Right kidney (tissue), 1 donor: ENCODE results near the gene ATPAF2.
A peak's percentile ranks its signal among the peaks of the same experiment; 100 is the strongest.
"Not testable (repeated sequence)": the region's sequence is repeated elsewhere in the genome, so short reads cannot be mapped to it uniquely, and the experiment has no call there.

Experiments
- DNase-seq: peaks from one replicate; pipeline ENCODE4 v3.0.0-alpha.2; 2016

ATPAF2 gene

DNA sequence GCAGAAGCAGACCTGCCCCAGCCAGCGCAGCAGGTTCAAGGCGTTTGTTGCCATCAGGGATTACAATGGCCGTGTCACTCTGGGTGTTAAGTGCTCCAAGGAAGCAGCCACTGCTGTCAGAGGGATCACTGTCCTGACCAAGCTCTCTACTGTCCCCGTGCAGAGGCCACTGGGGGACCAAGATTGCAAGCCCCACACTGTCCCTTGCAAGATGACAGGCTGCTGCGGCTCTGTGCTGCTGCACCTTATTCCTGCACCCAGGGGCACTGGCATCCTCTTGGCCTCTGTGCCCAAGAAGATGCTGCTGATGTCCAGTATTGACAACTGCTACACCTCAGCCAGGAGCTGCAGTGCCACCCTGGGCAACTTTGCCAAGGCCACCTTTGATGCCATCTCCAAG is 27.7 kb downstream of the ATPAF2 start:
- no peak for DNase-seq

DNA sequence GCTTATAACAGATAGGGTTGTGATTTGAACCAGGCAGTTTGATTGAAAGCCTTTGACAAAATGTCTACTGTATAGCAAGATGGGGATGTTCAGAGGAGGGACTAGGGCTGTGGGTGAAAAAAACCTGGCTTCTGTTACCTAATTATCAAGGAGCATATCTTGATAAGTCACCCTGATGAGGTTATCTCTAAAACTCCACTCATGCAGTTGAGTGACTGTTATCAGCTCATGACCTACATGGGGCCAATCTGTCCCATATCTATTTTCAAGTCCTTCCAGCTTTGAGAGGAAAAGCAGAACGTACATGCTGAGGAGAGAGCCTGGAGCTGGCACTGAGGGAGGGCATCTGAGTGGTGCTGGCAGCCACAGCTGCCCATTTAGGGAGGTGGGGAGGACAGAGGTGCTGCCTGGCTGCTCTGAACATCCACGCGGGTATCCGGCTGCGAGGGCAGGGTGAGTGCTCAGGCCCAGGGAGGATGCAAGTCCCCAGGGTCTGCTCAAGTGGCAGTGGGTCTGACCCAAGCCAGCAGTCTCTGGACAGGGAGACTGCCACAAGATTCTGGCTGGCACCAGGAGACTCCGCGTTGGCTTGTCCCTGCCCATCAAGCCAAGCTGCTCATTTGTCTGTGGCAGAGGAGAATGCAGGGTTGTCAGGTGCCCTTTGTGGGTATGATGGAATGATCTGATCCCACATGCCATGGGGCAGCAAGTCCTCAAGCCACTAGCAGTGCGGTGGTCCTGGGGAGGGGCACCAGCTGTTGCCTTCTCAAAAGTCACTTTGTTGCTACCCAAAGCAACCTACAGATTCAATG is 29.2 kb downstream of the ATPAF2 start:
- DNase-seq, result no peak

DNA sequence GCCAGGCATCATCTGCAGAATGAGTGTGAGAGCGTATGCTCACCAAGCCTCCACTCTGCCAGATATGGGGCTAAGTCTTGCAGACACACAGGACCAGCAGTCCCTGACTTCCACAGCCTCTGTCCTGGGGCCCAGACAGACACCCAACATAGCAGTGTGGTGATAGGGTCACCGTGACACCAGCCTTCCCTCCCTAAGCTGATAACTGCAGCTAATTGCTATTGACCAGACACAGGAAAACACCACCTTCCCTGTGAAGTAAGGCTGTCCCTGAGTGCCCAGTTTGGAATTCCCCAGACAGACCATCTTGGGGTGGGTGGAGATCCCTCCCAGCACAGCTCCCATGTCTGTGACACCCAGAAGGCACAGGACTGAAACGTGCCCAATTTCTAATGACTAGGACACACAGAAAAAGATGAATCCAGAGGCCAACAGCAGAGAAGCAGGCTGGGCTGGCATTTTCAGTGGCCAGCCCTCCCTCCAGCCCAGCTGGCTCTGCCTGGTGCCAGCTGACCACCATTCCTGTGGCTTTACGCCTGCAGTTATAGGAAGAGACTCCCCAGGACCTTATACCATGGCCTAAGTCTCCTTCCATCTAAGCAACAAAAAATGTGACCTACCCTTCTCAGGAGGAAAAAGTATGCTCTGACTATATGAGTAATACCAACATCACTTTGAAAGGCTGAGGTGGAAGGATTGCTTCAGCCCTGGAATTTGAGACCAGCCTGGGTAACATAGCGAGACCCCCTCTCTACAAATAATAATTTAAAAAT is 30.3 kb downstream of the ATPAF2 start:
- no peak for DNase-seq

DNA sequence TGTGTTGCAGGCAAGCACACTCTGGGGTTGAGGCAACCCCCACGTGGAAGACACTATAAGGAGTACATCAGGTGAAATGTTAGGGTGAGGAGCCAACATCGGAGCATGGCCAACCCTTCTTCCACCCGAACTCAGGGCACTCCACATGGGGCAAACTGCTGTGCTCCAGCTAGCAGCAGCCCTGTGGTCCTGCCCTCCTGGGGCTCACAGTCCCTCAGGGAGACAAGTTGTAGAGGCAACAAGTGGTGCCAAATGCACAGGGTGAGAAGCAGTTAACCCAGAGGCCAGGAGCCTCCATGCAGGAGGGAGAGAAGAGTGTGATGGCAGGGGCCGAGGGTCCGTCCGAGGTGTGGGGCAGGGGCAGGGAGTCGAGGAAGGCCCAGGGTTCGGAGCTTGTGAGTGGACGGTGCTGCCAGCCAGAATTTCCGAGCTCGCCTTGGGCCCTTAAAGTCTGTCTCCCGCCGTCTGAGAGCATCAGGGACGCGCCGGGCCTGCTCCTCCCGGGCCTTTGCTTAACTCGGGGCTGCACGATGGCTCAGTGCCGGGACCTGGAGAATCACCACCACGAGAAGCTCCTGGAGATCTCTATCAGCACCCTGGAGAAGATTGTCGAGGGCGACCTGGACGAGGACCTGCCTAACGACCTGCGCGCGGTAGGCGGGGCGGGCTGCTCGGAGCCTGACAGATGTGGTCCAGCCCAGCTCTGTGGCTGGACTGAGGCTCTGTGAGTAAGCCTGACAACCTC is 32.3 kb downstream of the ATPAF2 start:
- no peak for DNase-seq

DNA sequence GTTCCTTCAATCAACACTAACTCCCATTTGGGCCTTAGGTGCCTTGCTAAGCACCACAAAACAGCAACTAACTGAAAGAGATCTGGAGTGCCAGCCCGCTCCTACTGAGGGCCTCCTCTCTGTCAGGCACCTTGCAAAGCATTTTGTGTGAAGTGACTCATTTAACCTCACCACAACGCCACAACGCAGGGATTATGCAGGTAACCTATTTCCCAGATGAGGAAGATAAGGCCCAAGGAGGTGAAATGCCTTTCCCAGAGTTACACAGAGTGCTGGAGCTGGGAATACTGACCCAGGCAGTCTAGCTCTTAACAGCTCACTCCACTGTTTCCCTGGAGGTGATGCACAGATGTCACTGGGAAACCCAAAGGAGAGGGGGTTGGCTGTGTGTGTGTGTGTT is 33.5 kb downstream of the ATPAF2 start:
- no peak for DNase-seq

DNA sequence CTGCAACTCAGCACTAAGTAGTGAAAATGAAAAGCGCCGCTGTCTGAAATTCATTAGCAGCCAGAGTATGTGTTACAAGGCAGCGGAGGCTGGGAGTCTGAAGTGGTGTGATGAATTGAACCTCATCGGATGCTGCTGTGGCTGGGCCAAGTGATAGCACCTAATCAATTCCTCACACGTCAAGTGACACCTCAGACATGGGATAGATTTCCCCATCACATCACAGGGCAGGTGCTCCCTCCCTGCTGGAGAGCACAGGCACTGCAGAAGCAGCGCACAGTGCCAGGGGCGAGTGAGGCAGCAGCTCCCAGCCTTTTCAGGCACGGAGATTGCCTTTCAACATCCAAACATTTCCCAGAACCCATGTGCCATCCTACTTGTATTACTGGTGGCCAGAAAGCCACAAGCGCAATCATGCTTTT is 34.1 kb downstream of the ATPAF2 start:
- peak; percentile 41 for DNase-seq

DNA sequence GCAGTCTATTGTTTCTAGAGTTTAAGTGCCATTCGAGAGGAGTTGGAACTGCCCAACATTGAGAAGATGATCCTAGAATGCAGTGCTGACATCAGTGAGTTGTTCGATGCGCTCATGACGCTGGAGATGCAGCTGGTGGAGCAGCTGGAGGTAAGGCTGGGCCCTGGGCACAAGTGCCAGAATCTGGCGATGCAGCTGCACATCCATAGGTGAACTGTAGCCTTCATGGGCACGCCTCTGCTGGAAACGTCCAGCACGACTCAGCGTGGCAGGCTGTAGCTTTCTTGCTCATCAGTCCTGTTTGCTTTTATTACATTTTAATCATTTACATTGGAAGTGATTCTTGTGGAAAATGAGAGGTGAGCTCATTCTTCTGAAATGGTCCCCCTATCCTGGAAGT is 34.6 kb downstream of the ATPAF2 start:
- peak; percentile 20 for DNase-seq

DNA sequence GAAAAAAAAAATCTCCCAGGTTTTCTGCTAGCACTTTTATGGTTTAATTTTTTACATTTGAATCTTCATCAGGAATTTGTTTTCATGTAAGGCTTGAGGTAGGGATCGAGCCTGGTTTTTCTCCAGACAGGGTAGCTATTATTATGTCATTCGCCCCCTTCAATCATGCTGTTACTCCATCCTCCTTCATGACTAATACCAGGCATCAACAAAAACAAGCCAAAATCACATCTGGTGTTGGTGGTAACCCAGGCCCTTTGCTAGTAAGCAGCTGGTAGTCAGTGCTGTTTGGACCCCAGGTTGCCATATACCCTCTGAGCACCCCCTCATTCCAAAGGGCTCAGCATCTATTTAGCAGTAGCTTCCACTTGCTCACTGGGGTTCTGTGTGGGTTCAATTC is 36.8 kb downstream of the ATPAF2 start:
- no peak for DNase-seq

DNA sequence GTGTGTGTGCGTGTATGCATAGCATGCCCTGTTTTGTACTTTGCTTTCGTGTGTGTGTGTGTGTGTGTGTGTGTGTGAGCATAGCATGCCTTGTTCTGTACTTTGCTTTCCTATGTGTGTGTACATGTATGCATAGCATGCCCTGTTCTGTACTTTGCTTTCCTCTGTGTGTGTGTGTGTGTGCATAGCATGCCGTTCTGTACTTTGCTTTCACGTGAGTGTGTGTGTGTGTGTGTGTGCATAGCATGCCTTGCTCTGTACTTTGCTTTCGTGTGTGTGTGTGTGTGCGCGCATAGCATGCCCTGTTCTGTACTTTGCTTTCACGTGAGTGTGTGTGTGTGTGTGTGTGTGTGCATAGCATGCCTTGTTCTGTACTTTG is 38.9 kb downstream of the ATPAF2 start:
- DNase-seq, result no peak

DNA sequence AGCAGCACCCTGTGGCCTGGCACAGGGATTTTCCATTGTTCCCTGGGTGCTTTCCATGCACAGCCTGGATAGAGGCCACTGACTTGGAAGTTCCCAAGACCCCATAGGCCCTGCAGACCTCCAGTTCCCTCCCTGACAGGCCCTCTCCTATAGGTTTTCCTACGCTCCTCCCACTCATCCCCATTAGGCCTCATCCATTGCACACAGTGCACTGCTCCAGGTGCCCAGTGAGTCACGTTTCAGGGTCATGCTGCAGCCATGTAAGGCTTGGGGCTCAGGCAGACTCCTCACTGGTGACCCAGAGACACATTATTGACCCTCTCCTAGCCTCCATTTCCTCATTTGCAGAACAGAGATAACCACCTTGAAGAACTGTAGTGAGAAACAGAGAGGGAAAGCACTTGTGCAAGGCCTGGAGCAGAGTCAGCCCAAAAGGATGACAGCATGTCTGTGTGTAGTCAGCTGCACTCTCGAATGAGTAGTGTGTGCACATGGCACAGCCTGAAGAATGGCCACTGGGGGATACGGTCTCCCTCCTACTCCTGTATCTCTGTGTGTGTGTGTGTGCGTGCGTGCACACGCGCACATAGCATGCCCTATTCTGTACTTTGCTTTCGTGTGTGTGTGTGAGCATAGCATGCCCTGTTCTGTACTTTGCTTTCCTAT is 39.5 kb downstream of the ATPAF2 start:
- DNase-seq, result no peak

DNA sequence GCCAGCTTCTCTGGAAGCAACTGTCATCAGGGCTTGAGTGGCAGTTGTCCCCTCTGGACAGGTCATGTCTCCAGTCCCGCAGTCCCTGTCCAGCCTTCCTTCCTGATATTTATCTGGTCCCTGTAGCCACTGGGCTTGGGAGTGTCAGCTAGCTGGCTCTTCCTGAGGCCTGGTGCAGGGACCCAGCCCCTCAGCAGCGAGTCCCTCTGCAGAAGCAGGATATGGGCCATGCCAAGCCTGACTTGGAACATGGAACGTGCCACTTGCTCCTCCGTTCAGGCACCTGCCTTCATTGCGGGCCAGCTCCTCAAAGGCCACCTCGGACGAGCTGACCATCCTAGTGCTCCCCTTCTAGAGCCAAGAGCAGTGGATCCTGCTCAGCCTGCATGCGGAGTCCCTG is 40.0 kb downstream of the ATPAF2 start:
- DNase-seq, result no peak

DNA sequence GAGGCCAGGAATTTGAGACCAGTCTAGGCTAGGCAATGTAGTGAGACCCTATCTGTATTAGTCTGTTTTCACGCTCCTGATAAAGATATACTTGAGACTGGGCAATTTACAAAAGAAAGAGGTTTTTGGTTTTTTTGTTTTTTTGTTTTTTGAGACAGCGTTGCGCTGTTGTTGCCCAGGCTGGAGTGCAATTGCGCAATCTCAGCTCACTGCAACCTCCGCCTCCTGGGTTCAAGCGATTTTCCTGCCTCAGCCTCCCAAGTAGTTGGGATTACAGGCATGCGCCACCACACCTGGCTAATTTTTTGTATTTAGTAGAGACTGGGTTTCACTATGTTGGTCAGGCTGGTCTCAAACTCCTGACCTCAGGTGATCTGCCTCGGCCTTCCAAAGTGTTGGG is 43.1 kb downstream of the ATPAF2 start:
- not testable (repeated sequence) for DNase-seq

DNA sequence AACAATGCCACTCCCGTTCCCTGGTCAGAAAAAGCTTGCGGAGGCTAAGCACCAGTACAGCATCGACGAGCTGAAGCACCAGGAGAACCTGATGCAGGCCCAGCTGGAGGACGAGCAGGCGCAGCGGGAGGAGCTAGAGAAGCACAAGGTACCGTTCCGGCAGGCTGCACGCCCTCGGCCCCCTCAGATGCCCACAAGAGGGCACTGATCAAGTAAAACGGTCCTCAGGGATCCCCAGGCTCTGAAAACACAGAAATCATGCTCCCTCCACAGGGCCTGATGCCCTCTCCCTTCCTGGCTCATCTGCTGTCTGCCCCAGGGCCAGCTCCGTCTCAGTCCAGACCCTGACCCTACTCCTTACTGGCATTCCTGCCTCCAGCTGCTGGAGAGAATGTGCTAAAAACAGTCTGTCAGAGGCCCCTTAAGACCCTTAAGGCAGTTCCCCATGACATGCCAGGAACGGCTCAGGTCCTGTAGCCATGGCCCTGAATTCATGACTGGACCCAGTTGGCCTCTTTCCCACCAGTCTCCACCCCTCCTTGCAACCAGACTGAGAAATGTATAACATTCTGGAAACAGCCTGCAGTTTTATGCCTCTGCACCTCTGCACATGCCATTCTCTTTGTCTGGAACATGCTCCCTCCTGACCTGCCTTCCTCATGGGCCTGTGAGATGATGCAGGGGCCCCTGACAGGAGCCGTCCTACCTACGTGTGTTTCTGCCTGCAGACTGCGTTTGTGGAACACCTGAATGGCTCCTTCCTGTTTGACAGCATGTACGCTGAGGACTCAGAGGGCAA is 44.5 kb downstream of the ATPAF2 start:
- peak; percentile 35 for DNase-seq

DNA sequence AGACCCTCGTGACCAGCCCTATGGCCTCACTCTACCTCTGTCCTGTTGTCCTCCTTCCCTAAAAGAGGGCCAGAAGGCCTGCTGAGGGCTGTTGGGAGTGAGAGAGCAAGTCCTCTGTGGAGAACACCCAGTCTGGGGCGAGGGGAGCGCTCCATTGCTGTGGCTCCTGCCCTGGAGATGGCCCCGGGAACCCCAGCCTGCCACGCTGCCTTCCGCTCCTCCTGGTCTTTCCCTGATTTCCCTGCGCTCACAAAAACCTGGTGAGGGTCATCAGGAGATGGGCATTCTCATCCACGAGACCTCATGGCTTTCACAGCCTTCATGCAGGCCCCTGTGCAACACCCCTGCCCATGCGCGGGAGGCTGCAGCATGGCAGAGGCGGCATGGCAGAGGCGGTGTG is 45.1 kb downstream of the ATPAF2 start:
- no peak for DNase-seq

DNA sequence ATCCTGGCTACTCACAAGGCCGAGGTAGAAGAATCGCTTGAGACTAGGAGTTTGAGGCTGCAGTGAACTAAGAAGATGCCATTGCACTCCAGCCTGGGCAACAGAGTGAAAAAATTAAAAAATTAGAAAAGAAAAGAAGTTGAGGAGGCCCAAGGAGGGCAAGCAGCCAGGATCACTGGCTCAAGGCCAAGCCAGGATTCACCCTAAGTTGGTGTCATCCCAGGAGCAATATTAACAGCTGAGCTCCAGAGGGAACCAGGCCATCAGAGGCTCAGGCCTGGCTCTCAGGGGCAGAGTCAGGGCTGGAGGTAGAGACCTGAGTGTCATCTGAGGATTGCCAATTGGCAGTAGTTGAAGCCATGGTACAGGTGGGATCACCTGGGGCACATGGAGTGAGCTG is 45.6 kb downstream of the ATPAF2 start:
- no peak for DNase-seq

DNA sequence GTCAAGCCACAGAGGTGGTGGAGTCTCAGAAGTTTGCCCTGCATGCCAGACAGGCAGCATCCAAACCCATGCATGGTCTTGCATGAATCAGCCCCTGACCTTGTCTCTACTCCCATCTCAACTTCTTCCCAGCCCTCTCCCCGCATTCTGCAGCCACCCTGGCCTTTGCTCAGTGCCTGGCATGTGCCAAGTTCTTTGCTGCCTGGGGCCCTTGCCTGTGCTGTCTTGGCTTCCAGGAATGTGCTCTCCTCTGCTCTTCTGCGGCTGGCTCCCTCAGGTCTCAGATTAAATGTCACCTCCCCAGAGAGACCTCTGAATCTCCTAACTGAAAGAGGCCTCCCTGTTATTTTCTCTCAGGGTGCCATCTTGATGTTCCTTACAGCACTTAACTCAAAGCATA is 48.7 kb downstream of the ATPAF2 start:
- DNase-seq, result no peak

DNA sequence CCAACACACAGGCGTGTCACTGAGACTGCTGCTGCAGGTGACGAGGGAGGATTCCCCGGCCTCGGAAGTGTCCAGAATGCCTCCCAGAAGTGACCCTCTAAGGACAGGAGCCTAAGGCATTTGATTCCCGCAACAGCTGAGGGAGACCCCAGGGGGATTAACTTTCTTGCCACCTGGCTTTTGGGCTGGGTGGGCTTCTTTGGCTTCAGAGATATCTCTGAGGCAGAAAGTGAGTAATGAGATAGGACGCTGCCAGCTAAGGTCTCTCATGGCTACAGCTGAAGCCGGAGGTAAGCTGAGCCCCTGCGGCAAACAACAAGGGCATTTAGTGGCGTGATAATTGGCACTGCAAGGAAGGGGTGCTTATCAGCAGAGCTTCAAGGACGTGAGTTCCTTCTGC is 49.4 kb downstream of the ATPAF2 start:
- DNase-seq, result no peak

DNA sequence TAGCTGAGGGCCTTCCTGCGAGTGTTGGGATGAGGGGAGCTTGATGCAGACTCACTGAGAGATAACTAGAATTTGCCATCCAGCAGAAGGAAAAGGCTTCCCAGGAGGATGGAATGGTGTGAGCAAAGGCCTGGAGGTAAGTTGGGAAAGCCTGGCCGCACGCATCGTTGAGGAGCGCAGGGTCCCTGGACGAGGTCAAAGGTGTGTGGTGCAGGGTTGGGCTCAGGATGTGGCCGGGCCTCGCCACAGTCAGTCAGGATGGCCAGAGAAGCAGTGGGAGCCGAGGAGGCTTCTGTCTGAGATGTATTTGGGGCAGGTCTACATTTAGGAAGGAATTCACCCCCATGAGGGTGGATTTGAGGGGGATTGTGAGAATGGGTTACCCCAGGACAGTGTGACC is 49.9 kb downstream of the ATPAF2 start:
- no peak for DNase-seq

DNA sequence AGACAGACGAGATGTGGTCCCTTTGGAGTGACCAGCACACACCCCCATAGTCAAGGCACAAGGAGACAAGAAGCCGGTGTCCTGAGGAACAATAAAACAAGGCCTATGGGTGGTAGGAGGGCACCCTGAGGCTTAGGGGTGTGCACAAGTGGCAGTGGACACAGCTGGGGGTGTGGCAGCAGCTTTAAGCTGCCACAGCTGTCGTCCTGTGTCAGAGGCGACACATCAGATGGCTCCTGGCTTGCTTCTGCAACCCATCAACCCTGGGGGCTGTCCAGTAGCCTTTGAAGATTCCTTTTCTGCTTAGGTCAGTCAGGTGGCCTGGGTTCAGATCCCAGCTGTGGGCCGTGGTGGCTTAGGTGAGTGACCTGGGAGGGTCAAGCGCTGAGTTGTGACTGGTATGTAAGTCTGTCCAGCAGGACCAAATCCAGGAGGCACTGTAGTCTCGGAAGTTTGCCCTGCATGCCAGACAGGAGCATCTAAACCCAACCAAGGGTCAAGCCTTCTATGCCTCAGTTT is 50.5 kb downstream of the ATPAF2 start:
- DNase-seq, result no peak

DNA sequence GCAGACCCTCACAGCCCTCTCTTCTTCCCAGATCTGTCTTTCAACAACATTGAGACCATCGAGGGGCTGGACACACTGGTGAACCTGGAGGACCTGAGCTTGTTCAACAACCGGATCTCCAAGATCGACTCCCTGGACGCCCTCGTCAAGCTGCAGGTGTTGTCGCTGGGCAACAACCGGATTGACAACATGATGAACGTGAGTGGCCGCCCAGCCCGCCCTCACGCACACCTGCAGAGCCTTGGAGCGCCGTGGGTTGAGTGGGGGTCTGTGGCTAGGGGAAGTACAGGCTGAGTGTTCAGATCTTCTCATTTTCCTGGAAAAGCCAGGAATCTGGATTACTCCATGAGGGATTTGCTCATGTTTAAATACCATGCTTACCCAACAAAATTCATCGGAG is 51.1 kb downstream of the ATPAF2 start:
- DNase-seq, result no peak

DNA sequence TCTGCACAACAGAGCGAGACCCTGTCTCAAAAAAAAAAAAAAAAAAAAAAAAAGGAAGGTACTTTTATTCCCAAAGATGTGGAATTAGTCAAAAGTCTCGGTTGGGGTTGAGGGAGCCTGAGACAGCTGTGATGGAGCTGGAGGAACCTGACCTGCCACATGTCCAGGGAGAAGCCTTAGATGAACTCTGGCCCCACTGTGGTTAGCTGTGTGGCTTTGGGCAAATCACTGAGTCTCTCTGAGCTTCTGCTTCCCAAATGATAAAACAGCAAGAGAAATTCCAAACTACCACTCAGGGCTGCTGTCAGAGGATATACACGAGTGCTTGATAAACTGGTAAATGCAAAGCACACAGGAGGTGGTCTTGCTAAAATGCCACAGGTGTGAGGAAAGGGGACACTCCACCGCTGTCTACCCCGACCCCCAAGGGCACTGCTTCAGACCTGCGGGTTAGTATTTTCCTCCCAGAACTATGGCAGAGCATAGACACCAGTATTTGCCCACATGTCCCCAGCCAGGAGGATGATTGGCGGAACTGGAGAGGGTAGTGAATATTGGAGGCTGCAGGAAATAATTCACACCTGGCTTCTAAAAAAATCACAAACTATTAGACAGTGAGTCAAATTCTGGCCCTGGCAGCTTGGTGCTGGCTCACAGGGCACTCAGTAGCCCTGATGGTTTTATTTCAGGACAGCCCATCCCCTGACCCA is 51.6 kb downstream of the ATPAF2 start:
- DNase-seq, result no peak
